ENCODE data around the gene TRIM46.

TRIM46 gene

DNA sequence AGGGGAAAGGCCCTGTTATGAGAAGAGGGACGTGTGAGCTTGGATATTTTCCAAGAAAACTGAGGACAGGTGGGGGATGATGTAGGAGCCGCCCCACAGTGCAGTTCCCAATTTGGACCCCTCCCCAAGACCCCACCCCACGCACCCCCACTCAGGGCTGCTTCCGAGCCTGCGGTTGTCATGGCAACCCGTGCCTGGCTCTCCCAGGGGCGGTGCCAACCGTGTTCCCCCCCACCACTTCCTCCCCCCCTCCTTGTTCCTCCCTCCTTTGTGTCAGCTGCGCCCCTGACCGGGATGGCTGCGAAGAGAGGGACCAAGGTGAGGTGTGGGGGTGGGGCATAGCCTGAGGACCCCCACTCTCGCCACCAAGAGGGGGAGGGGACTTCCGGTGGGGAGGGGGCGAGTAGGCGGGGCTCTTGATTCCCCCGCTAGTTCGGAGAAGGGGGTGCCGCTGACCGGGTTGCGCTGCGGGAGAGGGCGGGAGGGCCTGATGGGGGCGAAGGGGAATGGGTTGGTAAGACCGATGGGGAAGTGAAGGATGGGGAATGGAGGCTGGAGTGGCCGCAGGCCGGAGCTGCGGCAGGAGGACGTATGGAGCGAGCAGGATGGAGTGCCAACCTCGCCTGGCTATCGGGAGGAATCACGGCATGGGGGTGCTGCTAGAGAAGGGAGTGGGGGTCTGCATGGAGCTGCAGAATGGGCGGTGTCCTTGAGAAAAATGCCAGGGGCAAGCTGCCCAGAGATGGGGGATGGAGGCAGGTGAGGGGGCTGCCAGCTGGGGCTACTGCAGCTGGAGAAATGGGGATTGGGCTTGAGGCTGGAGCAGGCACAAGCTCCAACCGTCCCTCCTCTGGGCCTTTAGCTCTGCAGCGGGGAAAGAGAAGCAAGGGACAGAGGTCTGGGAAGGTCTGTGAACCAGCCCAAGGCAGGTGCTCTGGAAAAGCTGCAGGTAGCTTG lies 953 bp downstream of the TRIM46 start:
- Histone ChIP-seq H3K36me3 (ENCODE audit: insufficient read depth, low read length) (no peaks in the 10 kb centered on the region; the same call in 1 of the 2 replicates), H2AFZ (ENCODE audit: low read length, unreplicated experiment) (peak overlapping the region; percentile 89), H3K79me2 (ENCODE audit: control insufficient read depth, insufficient read depth, low read length, unreplicated experiment) (peaks cover 23% of the 10 kb centered on the region), H3K4me3 (ENCODE audit: low read depth, low read length) (peak overlapping the region; percentile 83), H3K27ac (ENCODE audit: low read depth, low read length) (no peak overlapping the region), H3K4me1 (ENCODE audit: control insufficient read depth, insufficient read depth, low read length, unreplicated experiment) (peaks cover 6% of the 10 kb centered on the region), H3K27me3 (ENCODE audit: insufficient read depth, low read length) (no peaks in the 10 kb centered on the region)

DNA sequence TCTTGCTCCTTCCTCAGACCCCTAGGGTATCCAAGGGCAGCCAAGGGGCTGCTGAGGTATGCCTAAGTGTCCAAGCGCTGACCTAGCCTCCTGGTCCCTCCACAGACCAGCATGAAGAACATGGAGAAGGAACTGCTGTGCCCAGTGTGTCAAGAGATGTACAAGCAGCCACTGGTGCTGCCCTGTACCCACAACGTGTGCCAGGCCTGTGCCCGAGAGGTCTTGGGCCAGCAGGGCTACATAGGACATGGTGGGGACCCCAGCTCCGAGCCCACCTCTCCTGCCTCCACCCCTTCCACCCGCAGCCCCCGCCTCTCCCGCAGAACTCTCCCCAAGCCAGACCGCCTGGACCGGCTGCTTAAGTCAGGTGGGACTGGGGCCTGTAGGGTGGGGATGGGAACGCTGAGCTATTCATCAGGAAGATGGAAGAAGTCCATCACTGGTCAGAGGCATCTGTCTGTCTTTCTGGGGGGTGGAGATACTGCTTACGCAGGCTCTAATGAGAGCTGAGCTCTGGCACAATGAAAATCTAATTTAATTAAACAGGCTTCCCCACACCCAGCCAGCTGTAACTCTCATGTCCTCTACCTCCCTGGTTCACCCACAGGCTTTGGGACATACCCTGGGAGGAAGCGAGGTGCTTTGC lies 1.8 kb downstream of the TRIM46 start:
- Histone ChIP-seq H2AFZ (ENCODE audit: low read length, unreplicated experiment) (no peak overlapping the region), H3K27me3 (ENCODE audit: insufficient read depth, low read length) (no peaks in the 10 kb centered on the region), H3K27ac (ENCODE audit: low read depth, low read length) (no peak overlapping the region), H3K4me1 (ENCODE audit: control insufficient read depth, insufficient read depth, low read length, unreplicated experiment) (peaks cover 6% of the 10 kb centered on the region), H3K36me3 (ENCODE audit: insufficient read depth, low read length) (no peaks in the 10 kb centered on the region; the same call in 1 of the 2 replicates), H3K79me2 (ENCODE audit: control insufficient read depth, insufficient read depth, low read length, unreplicated experiment) (peaks cover 23% of the 10 kb centered on the region), H3K4me3 (ENCODE audit: low read depth, low read length) (peak overlapping the region; percentile 83)

DNA sequence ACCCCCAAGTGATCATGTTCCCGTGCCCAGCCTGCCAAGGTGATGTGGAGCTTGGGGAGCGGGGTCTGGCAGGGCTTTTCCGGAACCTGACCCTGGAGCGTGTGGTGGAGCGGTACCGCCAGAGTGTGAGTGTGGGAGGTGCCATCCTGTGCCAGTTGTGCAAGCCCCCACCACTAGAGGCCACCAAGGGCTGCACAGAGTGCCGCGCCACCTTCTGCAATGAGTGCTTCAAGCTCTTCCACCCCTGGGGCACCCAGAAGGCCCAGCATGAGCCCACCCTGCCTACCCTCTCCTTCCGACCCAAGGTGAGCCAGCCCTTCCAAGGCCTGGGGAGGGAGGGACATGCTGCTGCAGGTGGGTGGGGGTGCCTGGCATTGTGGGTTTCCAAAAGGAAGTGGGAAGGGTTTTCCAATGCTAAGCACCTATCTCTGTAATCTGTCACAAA lies 2.3 kb downstream of the TRIM46 start:
- no peaks in the 10 kb centered on the region; the same call in 1 of the 2 replicates for H3K36me3 ChIP-seq (ENCODE audit: insufficient read depth, low read length)
- no peak overlapping the region for H3K27ac ChIP-seq (ENCODE audit: low read depth, low read length)
- H2AFZ ChIP-seq (ENCODE audit: low read length, unreplicated experiment), result no peak overlapping the region
- H3K79me2 ChIP-seq (ENCODE audit: control insufficient read depth, insufficient read depth, low read length, unreplicated experiment), result peaks cover 23% of the 10 kb centered on the region
- no peak overlapping the region for H3K4me3 ChIP-seq (ENCODE audit: low read depth, low read length)
- peaks cover 6% of the 10 kb centered on the region for H3K4me1 ChIP-seq (ENCODE audit: control insufficient read depth, insufficient read depth, low read length, unreplicated experiment)
- H3K27me3 ChIP-seq (ENCODE audit: insufficient read depth, low read length), result no peaks in the 10 kb centered on the region

DNA sequence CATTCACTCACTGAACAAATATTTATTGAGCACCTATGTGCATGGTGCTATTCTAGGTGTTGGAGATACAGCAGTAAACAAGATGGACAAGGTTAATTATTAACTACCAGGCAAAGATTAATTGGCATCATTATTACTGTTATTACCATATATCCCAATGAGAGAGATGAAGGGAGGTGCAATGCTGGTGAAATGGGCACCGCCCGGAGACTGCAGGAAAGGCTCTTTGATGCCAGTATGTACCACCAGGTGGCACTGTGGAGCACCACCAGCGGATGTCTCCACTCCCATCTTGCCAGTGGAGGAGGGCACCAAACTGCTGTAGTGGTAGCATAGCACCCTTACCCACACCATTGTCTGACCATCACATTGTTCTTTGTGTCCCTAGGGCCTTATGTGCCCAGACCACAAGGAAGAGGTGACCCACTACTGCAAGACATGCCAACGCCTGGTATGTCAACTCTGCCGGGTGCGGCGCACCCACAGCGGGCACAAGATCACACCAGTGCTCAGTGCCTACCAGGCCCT lies 3.0 kb downstream of the TRIM46 start:
- no peak overlapping the region for H3K4me3 ChIP-seq (ENCODE audit: low read depth, low read length)
- H3K36me3 ChIP-seq (ENCODE audit: insufficient read depth, low read length), result no peaks in the 10 kb centered on the region; the same call in 1 of the 2 replicates
- H3K27me3 ChIP-seq (ENCODE audit: insufficient read depth, low read length), result no peaks in the 10 kb centered on the region
- H3K27ac ChIP-seq (ENCODE audit: low read depth, low read length), result no peak overlapping the region
- H2AFZ ChIP-seq (ENCODE audit: low read length, unreplicated experiment), result no peak overlapping the region
- peaks cover 18% of the 10 kb centered on the region for H3K79me2 ChIP-seq (ENCODE audit: control insufficient read depth, insufficient read depth, low read length, unreplicated experiment)
- H3K4me1 ChIP-seq (ENCODE audit: control insufficient read depth, insufficient read depth, low read length, unreplicated experiment), result peaks cover 6% of the 10 kb centered on the region

DNA sequence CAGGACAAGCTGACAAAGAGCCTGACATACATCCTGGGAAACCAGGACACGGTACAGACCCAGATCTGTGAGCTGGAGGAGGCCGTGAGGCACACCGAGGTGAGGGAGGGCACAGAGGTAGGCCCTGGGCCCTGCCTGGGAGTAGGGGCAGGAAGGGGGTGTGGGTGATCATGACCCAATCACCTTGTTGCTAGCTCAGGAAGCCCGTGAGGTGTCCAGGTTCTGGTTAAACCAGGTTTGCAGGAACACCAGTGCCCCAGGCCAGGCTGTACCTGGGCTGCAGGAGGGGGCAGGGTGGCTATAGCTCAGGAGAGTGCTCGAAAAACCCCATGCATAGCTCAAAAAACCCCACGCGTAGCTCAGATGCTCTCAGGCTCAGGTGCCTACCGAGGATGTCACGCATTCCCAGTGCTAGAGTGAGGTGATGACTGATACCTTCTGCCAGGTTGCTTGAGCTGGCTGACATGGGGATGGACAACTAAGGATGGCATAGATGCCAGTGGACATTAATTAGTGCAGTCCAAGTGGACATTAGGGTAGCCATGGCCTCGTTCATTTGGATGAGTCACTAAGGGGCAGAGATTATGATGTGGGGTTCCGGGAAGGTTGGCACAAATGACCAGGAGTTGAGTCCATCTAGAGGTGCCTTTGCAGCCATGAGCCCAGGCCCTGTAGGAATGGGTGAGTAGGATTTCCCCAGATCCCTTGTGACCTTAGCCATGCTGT lies 3.7 kb downstream of the TRIM46 start:
- H3K36me3 ChIP-seq (ENCODE audit: insufficient read depth, low read length), result no peaks in the 10 kb centered on the region; the same call in 1 of the 2 replicates
- H3K79me2 ChIP-seq (ENCODE audit: control insufficient read depth, insufficient read depth, low read length, unreplicated experiment), result peaks cover 11% of the 10 kb centered on the region
- no peaks in the 10 kb centered on the region for H3K27me3 ChIP-seq (ENCODE audit: insufficient read depth, low read length)
- no peak overlapping the region for H3K27ac ChIP-seq (ENCODE audit: low read depth, low read length)
- H2AFZ ChIP-seq (ENCODE audit: low read length, unreplicated experiment), result no peak overlapping the region
- no peak overlapping the region for H3K4me3 ChIP-seq (ENCODE audit: low read depth, low read length)
- peaks cover under 1% of the 10 kb centered on the region for H3K4me1 ChIP-seq (ENCODE audit: control insufficient read depth, insufficient read depth, low read length, unreplicated experiment)

DNA sequence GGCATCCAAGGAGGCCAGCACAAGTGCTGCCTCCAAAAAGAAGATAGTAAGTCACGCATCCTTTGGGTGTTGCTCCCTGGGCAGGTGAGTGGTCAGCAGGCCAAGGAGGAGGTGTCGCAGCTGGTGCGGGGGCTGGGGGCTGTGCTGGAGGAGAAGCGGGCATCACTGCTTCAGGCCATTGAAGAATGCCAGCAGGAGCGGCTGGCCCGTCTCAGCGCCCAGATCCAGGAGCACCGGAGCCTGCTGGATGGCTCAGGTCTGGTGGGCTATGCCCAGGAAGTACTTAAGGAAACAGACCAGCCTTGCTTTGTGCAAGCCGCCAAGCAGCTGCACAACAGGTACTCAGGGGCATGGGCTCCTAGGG lies 4.3 kb downstream of the TRIM46 start:
- H3K4me1 ChIP-seq (ENCODE audit: control insufficient read depth, insufficient read depth, low read length, unreplicated experiment), result no peaks in the 10 kb centered on the region
- no peak overlapping the region for H3K27ac ChIP-seq (ENCODE audit: low read depth, low read length)
- no peak overlapping the region for H2AFZ ChIP-seq (ENCODE audit: low read length, unreplicated experiment)
- H3K36me3 ChIP-seq (ENCODE audit: insufficient read depth, low read length), result no peaks in the 10 kb centered on the region; the same call in 1 of the 2 replicates
- H3K4me3 ChIP-seq (ENCODE audit: low read depth, low read length), result no peak overlapping the region
- peaks cover 6% of the 10 kb centered on the region for H3K79me2 ChIP-seq (ENCODE audit: control insufficient read depth, insufficient read depth, low read length, unreplicated experiment)
- H3K27me3 ChIP-seq (ENCODE audit: insufficient read depth, low read length), result no peaks in the 10 kb centered on the region

DNA sequence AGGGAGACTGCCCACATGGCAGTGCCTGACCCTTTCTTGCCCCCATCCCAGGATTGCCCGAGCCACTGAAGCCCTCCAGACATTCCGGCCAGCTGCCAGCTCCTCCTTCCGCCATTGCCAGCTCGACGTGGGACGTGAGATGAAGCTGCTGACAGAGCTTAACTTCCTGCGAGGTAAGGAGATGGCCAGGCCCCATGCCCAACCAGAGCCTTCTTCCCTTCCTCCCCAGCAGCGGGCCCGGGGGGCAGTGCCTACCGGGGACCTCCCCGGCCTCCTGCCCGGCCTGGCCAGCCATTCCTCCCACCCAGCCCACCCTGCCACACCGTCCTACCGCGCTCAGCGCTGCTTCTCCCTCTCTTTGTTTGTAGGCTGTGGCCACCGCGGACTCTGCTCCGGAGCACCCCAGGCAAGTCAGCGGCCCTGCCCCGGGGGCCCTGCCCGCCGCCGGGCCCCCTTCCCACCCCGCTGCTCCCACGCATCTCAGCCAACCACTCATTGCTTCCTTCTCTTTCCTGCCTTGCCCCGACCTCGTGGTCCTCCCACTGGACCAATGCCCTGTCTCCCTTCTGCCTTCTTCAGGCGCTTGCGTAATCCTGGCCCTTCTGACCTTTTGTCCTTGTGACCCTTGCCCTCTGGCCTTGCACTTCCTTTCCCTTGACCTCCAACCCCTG lies 4.9 kb downstream of the TRIM46 start:
- Histone ChIP-seq H3K4me3 (ENCODE audit: low read depth, low read length) (no peak overlapping the region), H3K36me3 (ENCODE audit: insufficient read depth, low read length) (no peaks in the 10 kb centered on the region; the same call in 1 of the 2 replicates), H3K27ac (ENCODE audit: low read depth, low read length) (no peak overlapping the region), H2AFZ (ENCODE audit: low read length, unreplicated experiment) (no peak overlapping the region), H3K27me3 (ENCODE audit: insufficient read depth, low read length) (no peaks in the 10 kb centered on the region), H3K4me1 (ENCODE audit: control insufficient read depth, insufficient read depth, low read length, unreplicated experiment) (no peaks in the 10 kb centered on the region), H3K79me2 (ENCODE audit: control insufficient read depth, insufficient read depth, low read length, unreplicated experiment) (peaks cover 6% of the 10 kb centered on the region)

DNA sequence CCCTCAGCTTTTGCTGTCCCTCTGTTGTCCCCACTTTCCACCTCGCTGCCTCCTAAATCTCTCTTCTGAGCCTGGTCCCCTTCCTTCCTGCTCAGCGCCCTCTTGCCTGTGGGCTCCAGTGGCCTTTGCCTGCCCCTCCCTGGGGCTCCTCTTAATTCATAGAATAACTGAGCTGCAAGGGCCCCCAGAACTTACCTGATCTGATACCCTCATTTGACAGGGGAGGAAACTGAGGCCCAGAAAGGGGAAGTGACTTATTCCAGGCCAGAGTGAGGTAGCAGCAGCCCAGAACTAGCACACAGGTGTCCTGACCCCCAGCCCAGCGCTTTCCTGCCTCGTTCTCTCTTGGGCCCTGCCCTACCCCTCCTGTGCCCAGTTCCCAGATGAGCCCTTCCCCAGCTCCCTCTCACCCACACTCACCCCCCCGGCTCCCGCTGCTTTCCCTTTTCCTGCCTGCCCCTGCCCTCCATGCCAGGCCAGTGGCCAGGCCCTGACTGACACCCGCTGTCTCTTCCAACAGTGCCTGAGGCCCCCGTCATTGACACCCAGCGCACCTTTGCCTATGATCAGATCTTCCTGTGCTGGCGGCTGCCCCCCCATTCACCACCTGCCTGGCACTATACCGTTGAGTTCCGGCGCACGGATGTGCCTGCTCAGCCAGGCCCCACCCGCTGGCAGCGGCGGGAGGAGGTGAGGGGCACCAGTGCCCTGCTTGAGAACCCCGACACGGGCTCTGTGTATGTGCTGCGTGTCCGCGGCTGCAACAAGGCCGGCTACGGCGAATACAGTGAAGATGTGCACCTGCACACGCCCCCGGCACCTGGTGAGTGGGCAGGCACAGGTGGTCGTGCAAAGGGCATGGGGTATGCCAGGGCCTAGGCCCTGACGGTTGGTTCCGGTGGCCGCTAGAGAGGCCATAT lies 5.7 kb downstream of the TRIM46 start:
- Histone ChIP-seq H3K27ac (ENCODE audit: low read depth, low read length) (no peak overlapping the region), H3K36me3 (ENCODE audit: insufficient read depth, low read length) (no peaks in the 10 kb centered on the region; the same call in 1 of the 2 replicates), H3K4me1 (ENCODE audit: control insufficient read depth, insufficient read depth, low read length, unreplicated experiment) (no peaks in the 10 kb centered on the region), H2AFZ (ENCODE audit: low read length, unreplicated experiment) (no peak overlapping the region), H3K79me2 (ENCODE audit: control insufficient read depth, insufficient read depth, low read length, unreplicated experiment) (peaks cover under 1% of the 10 kb centered on the region), H3K4me3 (ENCODE audit: low read depth, low read length) (no peak overlapping the region), H3K27me3 (ENCODE audit: insufficient read depth, low read length) (no peaks in the 10 kb centered on the region)

DNA sequence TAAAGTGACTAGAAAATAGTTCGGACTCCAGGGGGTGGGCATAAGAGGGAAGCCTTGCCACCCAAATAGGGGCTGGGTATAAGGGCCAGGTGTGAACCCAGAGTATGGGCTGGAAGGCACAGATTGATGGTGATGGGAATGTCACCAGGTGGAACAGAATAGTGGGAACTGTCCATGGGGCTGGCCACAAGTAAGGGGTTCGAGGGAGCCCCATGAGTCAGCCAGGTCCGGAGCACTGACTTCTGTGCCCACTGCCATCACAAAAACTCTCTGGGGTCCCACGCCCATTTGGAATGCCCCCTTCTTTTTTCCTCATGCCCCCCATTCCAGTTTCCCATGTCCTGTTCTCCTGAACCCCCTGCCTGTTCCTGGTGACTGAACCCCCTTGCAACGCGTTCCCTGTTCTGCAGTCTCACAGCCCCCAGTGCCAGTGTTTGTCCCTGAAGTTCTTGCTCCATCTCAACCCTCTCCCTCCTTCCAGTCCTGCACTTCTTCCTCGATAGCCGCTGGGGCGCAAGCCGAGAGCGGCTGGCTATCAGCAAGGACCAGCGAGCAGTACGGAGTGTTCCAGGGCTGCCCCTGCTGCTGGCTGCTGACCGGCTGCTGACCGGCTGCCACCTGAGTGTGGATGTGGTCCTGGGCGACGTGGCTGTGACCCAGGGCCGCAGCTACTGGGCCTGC lies 7.9 kb downstream of the TRIM46 start:
- H3K27ac ChIP-seq (ENCODE audit: low read depth, low read length), result no peak overlapping the region
- no peaks in the 10 kb centered on the region for H3K27me3 ChIP-seq (ENCODE audit: insufficient read depth, low read length)
- no peak overlapping the region for H3K4me3 ChIP-seq (ENCODE audit: low read depth, low read length)
- H3K79me2 ChIP-seq (ENCODE audit: control insufficient read depth, insufficient read depth, low read length, unreplicated experiment), result no peaks in the 10 kb centered on the region
- H2AFZ ChIP-seq (ENCODE audit: low read length, unreplicated experiment), result no peak overlapping the region
- no peaks in the 10 kb centered on the region; the same call in 1 of the 2 replicates for H3K36me3 ChIP-seq (ENCODE audit: insufficient read depth, low read length)
- H3K4me1 ChIP-seq (ENCODE audit: control insufficient read depth, insufficient read depth, low read length, unreplicated experiment), result no peaks in the 10 kb centered on the region

All from ACC112 (cell line).